ENCODE measurements around the gene CCDC83.

The CCDC83 gene

DNA sequence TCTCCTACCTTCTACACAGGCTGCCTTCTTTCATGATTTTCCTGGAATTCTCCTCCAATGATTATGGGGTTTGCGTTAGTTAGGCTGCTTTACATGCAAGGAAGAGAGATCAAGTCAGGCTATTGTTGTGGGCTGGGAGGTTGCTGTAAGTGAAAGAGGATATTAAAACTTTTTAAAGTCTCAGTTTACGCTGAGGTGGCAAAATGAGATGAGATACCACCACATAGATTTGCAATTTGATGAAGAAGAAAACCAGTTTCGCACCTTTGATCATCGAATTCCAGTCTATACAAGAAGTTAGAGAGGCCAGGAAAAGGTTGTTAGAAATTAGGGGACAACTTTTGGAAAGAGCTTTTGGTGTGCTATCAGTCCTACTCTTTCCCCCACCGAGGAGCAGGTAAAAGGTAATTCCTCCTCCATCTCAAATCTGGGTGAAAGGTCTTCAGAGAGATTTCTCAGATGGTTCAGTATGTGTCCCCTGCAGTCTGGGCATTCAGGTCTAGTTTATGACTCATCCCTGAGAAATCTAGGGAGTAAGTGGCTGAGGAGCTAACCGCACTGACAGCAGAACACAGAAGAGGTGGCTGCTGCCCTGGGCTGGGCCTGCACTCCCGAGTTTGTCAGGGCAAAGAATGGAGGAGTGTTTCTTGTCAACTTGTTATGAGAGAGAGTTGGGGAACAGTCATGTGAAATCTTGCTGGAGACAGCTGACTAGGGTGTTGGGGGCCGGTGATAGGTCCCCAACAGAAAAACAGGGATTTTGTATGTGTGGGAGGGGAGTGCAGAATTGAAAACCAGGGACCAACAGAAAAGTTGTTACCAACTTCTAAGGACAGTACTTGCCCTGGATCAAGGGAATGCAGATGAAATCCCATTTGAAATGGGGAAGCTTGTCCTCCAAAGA is 34.7 kb downstream of the CCDC83 start:
- TF ChIP-seq CTCF (IDR thresholded peaks at IDR 0.05; ENCODE audit: extremely low read depth, missing control alignments), result no peak
- DNase-seq (ENCODE audit: low spot score), result no peak

GRCh38 chr11:85893395-85893794 is 38.2 kb downstream of the CCDC83 start:
- no peak for DNase-seq (ENCODE audit: low spot score)
- TF ChIP-seq CTCF (IDR thresholded peaks at IDR 0.05; ENCODE audit: extremely low read depth, missing control alignments), result no peak

- no peak for TF ChIP-seq CTCF (IDR thresholded peaks at IDR 0.05; ENCODE audit: extremely low read depth, missing control alignments)
- no peak for DNase-seq (ENCODE audit: low spot score)
Measured at GRCh38 chr11:85896876-85897275, 41.7 kb downstream of the CCDC83 start.

GRCh38 chr11:85898456-85898855 is 43.3 kb downstream of the CCDC83 start:
- DNase-seq (ENCODE audit: low spot score), result no peak
- TF ChIP-seq CTCF (IDR thresholded peaks at IDR 0.05; ENCODE audit: extremely low read depth, missing control alignments), result no peak

DNA sequence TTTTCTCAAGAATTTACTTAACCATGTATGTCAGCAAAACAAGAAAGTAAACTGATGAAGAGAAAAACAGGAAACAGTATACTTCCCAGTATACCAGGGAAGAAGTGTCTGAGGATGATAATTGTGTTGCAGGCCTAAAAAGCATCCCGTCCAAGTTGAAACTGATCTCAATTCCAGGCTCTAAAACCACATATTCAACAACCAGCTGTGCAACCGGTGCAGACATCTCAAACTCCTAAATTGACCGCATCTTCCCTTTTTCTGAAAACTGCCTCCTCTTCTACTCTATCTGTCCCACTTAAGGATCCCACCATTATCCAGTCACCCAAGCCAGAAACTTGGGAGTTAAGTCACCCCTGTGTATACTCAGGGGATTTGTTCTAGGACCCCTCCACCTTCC is 47.2 kb downstream of the CCDC83 start:
- no peak for DNase-seq (ENCODE audit: low spot score)

DNA sequence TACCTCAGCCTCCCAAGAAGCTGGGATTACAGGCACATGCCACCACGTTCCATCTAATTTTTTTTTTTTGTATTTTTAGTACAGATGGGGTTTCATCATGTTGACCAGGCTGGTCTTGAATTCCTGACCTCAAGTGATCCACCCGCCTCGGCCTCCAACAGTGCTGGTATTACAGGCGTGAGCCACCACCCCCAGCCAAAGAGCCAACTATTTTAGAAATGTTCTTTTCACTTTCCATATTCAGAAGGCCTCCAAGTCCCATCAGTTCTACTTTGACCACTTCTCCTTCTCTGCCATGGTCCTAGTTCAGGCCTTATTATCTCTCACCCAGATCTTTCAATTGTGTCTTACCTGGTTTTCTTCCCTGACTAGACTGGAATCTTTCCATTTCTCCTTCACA is 48.2 kb downstream of the CCDC83 start:
- no peak for TF ChIP-seq CTCF (IDR thresholded peaks at IDR 0.05; ENCODE audit: extremely low read depth, missing control alignments)
- DNase-seq (ENCODE audit: low spot score), result no peak

More for the DNA sequence above, 47.2 kb downstream of the CCDC83 start:
- TF ChIP-seq CTCF (IDR thresholded peaks at IDR 0.05; ENCODE audit: extremely low read depth, missing control alignments), result no peak

DNA sequence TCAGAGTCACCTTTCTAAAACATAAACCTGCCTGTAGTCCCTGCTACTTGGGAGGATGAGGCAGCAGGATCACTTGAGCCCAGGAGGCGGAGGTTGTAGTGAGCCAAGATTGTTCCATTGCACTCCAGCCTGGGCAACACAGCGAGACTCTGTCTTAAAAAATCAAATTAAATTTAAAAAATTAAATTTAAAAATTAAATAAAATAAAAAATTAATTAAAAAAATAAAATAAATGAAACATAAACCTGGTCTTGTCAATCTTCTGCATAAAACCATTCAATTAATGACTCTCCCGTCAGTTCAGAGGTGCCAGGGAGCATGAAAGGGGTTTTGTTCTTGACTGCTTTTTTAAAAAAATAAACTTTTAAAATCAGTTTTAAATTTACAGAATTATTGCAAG is 48.6 kb downstream of the CCDC83 start:
- DNase-seq (ENCODE audit: low spot score), result no peak
- TF ChIP-seq CTCF (IDR thresholded peaks at IDR 0.05; ENCODE audit: extremely low read depth, missing control alignments), result no peak

Measured in GM20000 (cell line).